GM18520 (cell line): ENCODE results near the gene PIP4K2A.
A peak's percentile ranks its signal among the peaks of the same experiment; 100 is the strongest.

Experiments used
- ATAC-seq: cut with Tn5 transposase; IDR thresholded peaks from one replicate; pipeline ENCODE4 v1.9.1; 2021; ENCODE audit not compliant: unreplicated experiment

Gene PIP4K2A

DNA sequence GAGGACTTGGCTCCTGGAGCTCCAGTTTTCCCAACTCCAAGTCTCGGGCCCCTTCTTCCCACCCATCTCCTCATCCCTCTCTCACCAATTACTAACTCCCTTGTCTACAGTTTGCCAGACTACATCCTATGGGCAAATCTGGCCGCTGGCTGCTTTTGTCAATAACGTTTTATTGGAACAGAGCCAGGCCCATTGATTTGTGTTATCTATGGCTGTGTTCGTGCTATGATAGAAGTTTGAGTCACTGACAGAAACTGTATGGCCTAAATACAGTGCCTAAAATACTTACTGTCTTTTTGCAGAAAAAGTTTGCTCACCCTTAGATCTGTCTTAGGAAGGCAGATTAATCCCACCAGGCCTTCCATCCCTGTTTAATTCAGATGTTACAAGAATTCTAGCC lies 71.3 kb downstream of the PIP4K2A start:
- ATAC-seq: no peak

DNA sequence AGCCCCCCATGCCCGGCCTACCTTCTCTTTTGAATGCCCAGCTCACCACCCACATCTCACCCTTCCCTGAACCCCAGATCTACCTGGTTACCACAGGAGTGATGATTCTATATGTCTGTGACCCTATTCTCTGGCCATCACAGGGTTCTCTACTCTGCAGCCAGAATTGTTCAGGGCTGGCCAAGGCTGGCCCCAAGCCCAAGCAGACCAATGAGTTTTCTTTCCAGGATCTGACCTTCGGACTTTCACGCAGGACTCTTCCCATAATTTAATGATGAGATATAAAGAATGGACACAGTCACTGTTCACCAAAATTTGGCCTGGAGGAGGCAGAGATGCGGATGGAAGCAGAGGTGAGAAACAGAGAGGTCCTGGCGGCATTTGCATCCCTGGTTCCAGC lies 72.6 kb downstream of the PIP4K2A start:
- no peak for ATAC-seq

DNA sequence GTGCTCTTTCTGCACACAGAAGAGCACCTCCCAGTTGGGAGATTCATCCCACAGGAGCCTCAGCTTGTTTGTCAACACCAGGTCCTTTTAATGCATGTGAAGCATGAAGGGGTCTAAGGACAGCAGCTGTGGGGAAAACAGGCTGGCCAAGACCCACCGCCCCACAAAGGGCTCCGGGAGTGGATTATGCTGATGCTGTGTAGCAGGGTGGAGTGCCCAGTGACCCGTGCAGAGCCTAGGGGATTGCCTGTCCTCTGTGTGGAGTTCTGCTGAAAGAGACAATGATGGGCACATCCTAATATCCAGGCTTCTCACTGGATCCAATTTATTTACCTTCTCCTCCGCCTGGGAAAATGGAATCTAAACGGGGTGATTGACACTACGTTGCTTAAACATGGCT lies 74.0 kb downstream of the PIP4K2A start:
- no peak for ATAC-seq

DNA sequence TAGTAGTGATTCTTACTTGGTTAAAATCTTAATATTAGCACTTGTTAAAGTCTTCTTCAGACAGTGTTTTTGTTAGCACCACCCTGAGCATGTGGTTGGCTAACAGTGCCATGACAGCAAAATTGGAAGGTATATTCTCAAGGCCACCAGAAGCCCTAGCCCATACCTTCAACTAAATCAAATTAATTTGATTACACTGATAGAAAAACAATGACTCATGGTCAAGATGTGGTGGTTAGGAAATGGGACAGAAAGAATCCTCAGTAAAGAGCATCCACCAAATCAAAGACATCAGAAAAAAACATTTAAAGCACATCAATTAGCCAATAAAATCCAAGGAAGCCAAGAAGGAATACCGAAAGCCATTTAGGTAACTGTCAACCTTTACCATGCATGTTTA lies 75.5 kb downstream of the PIP4K2A start:
- no peak for ATAC-seq

DNA sequence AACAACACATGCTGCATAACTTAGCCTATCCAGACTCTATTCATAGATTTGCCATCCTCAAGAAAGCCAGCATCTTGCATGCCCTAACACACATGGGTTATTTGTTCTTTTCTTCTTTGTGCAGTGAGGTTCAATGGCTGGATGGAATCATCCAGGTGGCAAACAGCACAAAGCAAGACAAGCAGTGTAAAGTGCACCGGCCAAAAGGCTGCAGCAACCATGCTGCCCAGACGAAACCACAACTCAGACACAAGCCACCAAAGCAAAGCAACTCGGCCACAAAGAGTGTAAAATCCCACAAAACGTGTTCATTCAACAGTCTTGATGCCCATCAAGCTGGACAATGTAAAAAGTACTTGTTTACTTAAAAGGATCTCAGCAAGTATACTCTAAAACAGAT lies 76.9 kb downstream of the PIP4K2A start:
- ATAC-seq: no peak

DNA sequence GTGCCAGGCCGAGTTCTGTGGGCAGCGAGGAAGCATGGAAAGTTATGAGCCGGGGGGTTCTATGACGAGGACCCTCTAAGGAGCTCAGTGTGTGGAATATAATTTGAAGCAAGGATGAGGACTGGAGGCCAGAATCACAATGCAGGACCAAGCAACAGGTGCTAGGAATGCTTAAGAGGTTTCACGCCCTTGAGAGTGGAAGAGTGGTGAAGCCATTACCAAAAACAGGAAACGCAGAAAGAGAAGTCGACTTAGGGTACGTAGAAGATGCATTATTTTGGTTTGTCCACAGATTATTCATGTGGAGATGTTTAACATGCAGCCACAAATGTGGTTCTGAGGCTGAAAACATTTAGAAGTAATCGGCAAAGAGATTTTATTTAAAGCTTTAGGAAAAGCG lies 78.7 kb downstream of the PIP4K2A start:
- ATAC-seq: no peak

DNA sequence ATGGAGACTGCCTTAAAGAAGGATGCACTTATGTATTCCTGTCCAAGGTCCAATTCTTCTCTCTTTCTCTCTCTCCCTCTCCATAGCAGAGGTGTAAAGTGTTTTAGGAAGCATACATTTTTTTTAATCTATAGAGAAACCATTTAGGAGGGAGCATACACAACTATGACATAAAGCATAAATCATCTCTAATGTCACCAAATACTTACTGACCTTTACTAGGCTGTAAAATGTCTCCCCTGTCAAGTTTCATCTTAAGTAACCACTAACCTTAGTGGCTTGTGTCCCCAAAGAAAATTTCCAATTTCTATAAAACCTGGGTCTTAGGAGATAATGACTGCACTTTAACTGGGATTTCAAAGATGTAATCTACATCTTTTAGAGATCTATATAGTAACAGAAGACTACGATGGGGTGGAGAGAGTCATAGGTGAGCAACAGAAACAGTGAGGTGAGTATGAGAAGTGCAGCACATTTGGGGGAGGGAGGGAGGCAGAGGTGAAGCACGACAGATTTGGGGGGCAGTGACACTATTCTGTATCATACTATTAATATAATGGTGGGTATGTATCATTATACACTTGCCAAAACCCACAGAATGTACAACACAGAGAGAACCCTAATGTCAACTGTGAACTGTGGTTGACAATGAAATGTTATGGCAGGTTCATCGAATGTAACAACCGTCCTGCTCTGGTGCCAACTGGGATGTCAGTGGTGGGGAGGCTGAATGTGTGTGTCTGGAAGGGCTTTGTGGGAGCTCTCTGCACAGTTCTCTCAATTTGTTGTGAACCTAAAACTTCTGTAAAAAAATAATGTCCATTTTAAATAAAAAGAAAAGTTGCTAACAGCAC lies 79.5 kb downstream of the PIP4K2A start:
- no peak for ATAC-seq

DNA sequence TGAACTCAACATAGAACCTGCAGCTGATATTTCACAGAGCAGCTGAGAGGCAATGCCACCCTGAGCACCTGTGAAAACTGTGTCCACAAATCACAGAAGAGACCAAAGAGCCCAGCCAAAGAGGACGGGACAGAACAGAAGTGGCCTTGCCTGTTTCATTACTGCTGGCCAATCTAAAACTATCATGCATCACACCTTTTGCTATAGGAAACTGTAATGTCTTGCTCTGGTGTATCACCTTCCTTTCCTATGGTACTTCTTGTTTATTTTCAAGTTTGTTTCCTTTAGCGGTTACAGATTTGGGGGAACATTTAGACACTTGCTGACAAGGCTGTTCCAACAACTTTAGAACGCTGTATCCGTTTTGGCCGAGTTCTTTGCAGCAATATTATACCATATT lies 80.3 kb downstream of the PIP4K2A start:
- no peak for ATAC-seq

DNA sequence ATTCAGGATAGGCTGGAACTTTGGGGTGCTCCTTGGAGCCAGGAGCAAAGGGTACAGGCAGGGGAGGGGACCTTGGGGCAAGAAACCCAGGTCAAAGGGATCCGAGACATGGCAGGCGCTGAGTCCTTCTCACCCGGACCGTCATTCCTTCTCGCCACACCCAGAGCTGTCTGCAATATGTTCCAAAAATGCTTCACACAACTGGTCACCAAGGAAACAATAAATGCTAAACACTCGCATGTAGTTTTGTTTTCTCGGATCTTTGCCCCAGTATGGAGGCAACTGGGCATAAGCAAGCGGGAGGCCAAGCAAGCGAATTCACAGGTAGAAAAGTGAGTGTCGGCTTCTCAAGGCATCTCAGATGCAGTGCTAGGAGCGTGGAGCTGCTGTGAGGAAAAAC lies 80.8 kb downstream of the PIP4K2A start:
- ATAC-seq: no peak

DNA sequence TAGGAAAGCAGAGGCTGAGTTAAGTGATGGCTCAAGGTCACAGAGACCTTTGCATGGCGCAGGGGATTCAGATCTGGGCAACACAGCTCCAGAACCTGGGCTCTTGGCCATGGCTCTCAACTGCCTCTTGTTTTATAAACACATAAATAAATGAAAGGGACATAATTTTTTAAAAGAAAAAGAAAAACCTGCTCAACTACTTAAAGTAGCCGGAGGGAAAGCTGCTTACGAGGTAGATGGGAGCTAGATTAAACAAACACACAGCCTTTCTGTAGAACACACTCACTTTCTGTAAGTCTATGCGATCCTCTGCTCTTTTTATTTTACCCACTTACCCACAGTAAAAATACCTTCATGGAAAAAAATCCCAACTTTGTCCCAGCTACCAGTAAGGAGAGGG lies 81.3 kb downstream of the PIP4K2A start:
- no peak for ATAC-seq

DNA sequence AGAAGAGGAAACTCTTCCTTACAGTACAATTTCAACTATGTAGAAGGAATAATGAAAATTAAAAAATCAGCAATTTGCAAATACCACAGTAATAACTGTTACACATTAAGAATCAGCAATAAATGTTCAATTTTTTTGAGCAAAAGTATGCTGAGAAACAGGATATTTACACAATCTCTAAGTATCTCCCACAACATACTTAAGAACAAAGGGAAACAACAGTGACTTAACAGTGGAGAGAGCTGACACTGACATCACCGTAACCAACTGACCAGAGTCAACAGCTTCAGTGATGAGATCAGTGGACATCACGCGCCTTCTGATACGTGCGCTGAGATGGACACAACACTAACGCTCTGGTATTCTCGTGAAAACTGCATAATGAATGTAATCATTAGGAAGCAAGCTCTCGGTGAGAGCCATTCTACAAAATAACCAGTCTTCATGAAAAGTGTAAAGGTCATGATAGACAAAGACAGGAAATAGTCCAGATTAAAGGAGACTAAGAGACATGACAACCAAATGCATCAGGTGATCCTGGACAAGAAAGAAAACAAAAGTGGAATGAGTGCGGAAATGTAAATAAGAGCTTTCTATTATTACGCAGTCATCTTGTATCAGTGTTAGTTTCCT lies 82.6 kb downstream of the PIP4K2A start:
- no peak for ATAC-seq

DNA sequence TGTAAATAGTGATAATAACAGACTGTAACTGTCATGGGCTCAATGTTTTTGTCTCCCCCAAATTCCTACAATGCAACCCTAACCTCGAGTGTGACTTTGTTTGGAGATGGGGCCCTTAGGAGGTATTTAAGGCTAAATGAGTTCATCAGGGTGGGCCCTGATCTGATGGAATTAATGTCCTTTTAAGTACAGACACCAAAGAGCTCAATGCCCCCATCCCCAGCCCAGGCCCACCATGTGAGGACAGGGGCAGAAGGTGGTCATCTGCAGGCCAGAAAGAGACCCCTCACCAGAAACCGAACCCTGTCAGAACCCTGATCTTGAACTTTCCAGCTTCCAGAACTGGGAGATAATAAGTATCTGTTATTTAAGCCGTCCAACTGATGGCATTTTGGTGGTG lies 83.2 kb downstream of the PIP4K2A start:
- no peak for ATAC-seq

DNA sequence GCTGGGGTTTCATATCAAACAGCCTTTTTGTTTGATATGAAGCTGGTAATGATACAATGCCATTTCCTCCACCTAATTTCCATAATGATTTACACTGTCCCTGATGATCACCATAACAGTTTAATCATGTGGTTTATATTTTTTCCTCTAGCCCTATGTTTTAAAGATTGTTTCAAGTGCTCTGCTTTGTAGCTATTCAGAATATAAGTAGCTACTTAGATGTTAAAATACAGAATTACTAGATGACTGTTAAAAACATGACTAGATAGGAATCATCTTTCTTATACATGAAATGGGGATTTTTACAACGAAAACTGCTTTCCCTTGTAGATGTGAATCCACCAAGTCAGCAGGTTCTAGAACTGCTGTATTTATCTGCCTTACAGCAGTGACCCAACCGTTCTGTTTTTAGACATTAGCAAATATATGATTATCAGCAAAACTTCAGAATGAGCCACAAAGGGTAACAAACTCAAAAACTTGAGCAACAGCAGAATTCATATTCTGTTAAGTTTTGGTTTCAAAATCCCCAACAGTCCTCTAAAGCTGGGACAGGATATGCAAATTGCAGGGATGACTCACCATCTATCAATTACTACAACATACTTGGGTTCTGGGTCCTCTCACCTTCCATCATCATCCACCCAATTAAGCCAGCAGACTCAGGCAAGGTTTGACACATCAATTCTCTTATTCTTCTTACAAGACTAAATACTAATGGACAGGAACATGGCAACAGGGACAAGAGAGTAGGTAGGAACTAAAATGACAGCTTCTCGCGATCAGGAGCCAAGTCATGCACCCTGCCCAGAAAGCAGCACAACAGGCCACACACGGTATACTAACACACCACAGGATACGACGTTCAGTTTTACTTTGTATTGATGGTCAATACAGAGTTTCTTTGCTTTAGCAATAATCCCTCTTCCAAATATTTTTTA lies 83.9 kb downstream of the PIP4K2A start:
- peak; percentile 74 for ATAC-seq

DNA sequence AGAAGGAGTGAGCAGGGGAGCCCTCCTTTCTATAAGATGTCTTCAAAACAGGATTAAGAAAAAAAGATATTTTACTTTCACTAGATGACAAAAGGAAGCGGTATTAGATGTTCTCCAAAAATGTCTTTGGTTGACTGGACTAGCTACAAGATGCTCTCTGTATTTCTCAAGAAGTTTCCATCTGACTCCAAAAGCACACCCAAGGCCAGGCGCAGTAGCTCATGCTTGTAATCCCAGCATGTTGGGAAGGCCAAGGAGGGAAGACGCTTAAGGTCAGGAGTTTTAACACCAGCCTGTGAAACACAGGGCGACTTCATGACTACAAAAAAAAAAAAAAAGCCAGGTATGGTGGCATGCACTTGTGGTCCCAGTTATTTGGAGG lies 84.5 kb downstream of the PIP4K2A start:
- ATAC-seq: no peak

DNA sequence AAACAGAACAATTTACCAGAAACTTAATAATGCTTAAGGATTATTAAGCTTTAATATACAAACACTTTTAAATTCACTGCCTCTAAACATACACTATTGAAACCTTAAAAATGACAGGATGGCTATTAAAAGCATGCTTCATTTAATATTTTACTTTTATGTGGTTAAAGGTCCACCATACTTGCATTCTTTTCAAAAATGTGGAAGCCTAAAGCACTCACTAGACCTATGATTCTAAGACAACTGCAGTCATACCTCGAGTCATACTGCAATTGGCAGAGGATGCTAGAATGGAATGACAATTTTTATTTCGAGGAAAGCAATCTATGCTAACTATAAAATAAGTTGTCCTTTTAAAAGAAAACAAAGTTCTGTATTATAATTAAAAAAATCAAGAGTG lies 85.3 kb downstream of the PIP4K2A start:
- ATAC-seq: no peak

DNA sequence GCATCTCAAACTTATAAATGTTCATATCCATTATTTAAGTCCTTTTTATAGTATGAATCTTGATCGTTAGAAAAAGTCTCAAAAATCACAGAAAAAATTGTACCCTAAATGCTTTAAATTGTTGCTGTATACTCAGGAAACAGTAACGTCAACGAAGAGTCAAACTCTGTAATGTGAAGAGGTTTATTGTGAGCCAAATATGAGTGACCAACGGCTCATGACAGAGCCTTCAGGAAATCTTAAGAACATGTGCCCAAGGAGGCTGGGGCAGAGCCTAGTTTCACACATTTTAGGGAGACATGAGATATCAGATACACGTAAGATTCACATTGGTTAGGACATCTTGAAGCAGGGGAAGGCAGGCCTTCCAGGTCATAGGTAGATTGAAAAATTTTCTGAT lies 86.1 kb downstream of the PIP4K2A start:
- ATAC-seq: no peak

DNA sequence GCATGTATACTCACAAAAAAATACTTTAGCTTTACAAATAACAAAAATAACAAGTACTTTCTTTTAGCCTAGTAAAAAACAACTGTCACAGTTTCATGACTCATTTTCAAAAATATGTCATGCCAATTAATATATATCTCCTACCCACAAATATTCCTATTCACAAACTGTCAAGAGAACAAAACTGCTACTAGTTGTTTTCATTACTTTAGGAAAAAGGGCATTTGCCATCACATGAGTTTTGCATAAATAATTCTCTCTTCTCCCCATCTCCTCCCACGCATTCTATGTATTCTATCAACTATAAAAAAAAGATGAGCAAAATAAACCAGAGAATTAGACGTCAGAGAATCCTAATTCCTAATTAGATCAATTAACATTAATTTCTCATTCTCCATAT lies 87.6 kb downstream of the PIP4K2A start:
- ATAC-seq: no peak

DNA sequence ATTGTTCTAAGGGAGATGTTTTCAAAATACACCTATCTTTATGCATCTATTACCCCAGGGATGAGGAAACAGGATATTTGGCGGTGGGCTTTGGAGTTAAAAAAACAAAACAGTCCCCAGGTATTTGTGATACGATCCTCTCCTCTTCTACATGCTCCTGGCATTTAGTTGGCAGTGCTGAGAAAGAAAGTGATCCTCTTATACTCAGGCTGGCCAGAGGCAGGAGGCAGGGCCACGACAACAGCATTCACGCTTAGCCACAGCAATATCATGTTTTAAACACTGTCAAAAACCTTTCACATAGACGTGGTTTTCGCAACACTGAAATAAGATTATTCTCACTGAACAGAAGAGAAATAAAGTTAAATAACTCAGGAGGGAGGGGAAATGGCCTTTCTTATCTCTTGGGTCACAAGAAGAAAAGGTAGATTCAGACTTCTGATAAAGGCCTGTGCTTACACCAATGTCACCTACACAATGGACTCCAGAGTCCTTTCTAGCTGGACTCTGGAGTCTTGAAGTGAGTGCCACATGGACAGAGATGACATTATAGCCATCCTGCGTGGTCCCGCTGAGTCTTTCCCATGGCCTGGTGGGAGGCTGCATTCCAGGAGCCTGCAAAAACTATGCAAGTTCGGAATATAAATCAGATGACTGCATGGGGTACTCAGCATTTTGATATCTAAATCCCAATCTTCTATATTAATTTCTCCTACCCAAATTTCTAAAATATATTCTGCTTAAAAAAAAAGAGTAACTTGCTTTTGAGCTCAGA lies 88.7 kb downstream of the PIP4K2A start:
- no peak for ATAC-seq

DNA sequence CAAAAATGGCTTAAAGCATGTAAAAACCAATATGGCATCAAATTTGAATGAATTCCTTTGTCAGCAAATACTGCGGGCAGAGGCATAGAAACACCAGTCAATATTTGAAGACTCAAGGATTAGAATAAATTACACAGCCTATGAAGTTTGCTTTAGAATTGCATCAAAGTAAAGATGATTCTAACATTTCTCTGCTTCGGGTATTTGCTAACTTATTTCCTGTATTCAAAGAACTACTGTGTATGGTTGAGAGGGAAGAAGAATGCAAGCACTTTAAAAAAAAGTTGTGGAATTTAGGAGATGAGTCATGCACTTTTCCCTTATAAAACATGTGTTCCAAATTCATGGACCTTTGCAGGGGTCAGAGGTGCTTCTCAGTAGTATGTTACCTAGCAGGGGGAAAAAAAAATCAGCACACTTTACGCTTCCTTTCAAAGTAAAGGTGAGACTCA lies 90.1 kb downstream of the PIP4K2A start:
- no peak for ATAC-seq

DNA sequence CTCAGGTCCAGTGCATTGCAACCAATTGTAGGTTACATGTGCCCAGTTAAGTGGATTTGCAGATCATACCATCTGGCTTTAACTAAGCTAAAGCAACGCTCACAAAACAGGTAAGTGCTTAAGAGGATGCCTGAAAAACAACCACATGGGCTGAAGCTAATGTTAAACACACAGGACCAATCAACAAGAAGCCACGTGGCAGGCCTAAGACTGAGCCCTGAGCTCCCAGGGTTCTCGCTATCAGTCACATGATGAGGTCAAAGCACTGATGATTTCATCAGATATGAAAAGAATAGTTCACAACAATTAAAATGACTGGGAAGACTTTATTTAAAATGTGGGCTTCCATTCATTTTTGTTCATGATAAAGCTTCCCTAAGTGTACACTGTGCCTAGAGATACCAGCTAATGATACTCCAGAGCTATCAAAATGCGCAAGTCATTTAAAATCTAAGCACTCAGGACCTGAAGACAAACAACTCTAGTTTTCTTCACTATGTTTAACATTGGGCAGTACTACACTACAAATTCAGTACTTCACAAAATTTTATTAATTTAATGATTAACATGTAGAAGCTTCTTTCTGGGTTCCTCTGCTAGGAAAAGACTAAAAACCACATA lies 90.6 kb downstream of the PIP4K2A start:
- ATAC-seq: no peak
